Panc1 (cell line): Measurements from ENCODE around the gene SCYGR3.

ENCODE experiments used
- CTCF ChIP-seq: fragments of 450-650 bp; IDR thresholded peaks from 2 replicates; pipeline ENCODE4 v1.5.1; 2017; ENCODE audit warnings: mild to moderate bottlenecking
- POLR2AphosphoS5 ChIP-seq: IDR thresholded peaks from 2 replicates; pipeline ENCODE4 v1.6.1; 2012; ENCODE audit warnings: mild to moderate bottlenecking, low read depth, low read length, moderate library complexity
- SIN3A ChIP-seq: IDR thresholded peaks from 2 replicates; pipeline ENCODE4 v1.6.1; 2012; ENCODE audit warnings: low read depth, mild to moderate bottlenecking, low read length, moderate library complexity, borderline replicate concordance; ENCODE audit not compliant: insufficient read depth
- TCF7L2 ChIP-seq: IDR thresholded peaks from 2 replicates; pipeline ENCODE4 v1.6.1; 2011; ENCODE audit warnings: mild to moderate bottlenecking, low read depth, low read length, inconsistent platforms

GRCh38 chr2:227610123-227610522, 4.5 kb downstream of the SCYGR3 start:
- TF ChIP-seq CTCF: no peak
- TF ChIP-seq SIN3A: no peak
- TF ChIP-seq POLR2AphosphoS5: no peak
- no peak for TF ChIP-seq TCF7L2
